Measurements from ENCODE around the gene ATP2A3.

GRCh38 chr17:3995067-3995466 is 30.8 kb upstream of the ATP2A3 start:
- TF ChIP-seq, protein P1, sequence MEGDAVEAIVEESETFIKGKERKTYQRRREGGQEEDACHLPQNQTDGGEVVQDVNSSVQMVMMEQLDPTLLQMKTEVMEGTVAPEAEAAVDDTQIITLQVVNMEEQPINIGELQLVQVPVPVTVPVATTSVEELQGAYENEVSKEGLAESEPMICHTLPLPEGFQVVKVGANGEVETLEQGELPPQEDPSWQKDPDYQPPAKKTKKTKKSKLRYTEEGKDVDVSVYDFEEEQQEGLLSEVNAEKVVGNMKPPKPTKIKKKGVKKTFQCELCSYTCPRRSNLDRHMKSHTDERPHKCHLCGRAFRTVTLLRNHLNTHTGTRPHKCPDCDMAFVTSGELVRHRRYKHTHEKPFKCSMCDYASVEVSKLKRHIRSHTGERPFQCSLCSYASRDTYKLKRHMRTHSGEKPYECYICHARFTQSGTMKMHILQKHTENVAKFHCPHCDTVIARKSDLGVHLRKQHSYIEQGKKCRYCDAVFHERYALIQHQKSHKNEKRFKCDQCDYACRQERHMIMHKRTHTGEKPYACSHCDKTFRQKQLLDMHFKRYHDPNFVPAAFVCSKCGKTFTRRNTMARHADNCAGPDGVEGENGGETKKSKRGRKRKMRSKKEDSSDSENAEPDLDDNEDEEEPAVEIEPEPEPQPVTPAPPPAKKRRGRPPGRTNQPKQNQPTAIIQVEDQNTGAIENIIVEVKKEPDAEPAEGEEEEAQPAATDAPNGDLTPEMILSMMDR (IDR thresholded peaks at IDR 0.05), result no peak
- no peak for TF ChIP-seq POLR2A (IDR thresholded peaks at IDR 0.05)

Data from heart left ventricle (tissue), 13 donors.